NCI-H1436 treated with DMSO at 0.1 percent for 48 hours (cell line): ENCODE data around the gene DHRSX.

Source experiments
- DNase-seq: peaks from one replicate; lab custom pipeline; 2025; lab: John Stamatoyannopoulos, UW

Gene DHRSX

GRCh38 chrX:2193273-2193592 lies 307.5 kb downstream of the DHRSX start:
- no peak for DNase-seq

- DNase-seq, result no peak
Measured at GRCh38 chrX:2192584-2193272, 308.0 kb downstream of the DHRSX start.

- DNase-seq, result no peak
Measured at GRCh38 chrX:2188840-2189239, 311.9 kb downstream of the DHRSX start.

GRCh38 chrX:2188330-2188792 lies 312.4 kb downstream of the DHRSX start:
- DNase-seq, result no peak

- no peak for DNase-seq
Measured at GRCh38 chrX:2187352-2188115, 313.2 kb downstream of the DHRSX start.

GRCh38 chrX:2185341-2186082 lies 315.3 kb downstream of the DHRSX start:
- DNase-seq, result no peak

- DNase-seq, result no peak
Measured at GRCh38 chrX:2184089-2184488, 316.7 kb downstream of the DHRSX start.

GRCh38 chrX:2183193-2183725 lies 317.5 kb downstream of the DHRSX start:
- no peak for DNase-seq

GRCh38 chrX:2177541-2177940 lies 323.2 kb downstream of the DHRSX start:
- no peak for DNase-seq

GRCh38 chrX:2176733-2177132 lies 324.0 kb downstream of the DHRSX start:
- no peak for DNase-seq

- DNase-seq, result no peak
Measured at GRCh38 chrX:2176274-2176673, 324.5 kb downstream of the DHRSX start.

- DNase-seq, result no peak
Measured at GRCh38 chrX:2172359-2172758, 328.4 kb downstream of the DHRSX start.
